Keratinocyte (primary cell): Measurements from ENCODE around the gene SPEF1. TPM values are rescaled to one million over a fixed set of nuclear protein-coding genes. Genes with fewer than 3 reads are reported as not detected.

Experiments
- DNase-seq: peaks from one replicate; pipeline ENCODE4 v3.0.0-alpha.2; 2011; ENCODE audit warnings: low read depth, missing footprints, low spot score
- FAIRE-seq: peaks from 2 replicates; lab custom pipeline; 2011; peaks lifted over from hg19 to GRCh38; lab: Jason Lieb, UNC
- H2AFZ ChIP-seq: 2 replicates; pipeline ENCODE4 v1.6.0; 2012; ENCODE audit warnings: low read length, control low read depth, inconsistent platforms; ENCODE audit not compliant: control insufficient read depth
- H3K27ac ChIP-seq: 2 replicates; pipeline ENCODE4 v1.5.1; 2011; ENCODE audit warnings: low read length; ENCODE audit not compliant: control insufficient read depth, insufficient read depth
- H3K27me3 ChIP-seq: 3 replicates; pipeline ENCODE4 v1.6.0; 2011; ENCODE audit warnings: low read length; ENCODE audit not compliant: control insufficient read depth, insufficient read depth; ENCODE audit errors: extremely low read depth
- H3K36me3 ChIP-seq, 2 experiments: 2 replicates in 1 of 2; 3 replicates in 1 of 2; pipeline ENCODE4 v1.5.1; 2011; ENCODE audit warnings: low read length in 2 of 2, mild to moderate bottlenecking in 1 of 2; ENCODE audit not compliant: control insufficient read depth in 2 of 2, insufficient read depth in 2 of 2; ENCODE audit errors: extremely low read depth in 1 of 2
- H3K4me1 ChIP-seq: 3 replicates; pipeline ENCODE4 v1.5.1; 2011; ENCODE audit warnings: low read length; ENCODE audit not compliant: control insufficient read depth, insufficient read depth; ENCODE audit errors: extremely low read depth
- H3K4me2 ChIP-seq: 3 replicates; pipeline ENCODE4 v1.6.0; 2011; ENCODE audit warnings: low read depth, low read length; ENCODE audit not compliant: control insufficient read depth, insufficient read depth; ENCODE audit errors: extremely low read depth
- H3K4me3 ChIP-seq, 3 experiments: fragments of 200-600 bp in 1 of 3; sonication (generic) in 1 of 3; 2 replicates in 2 of 3; 3 replicates in 1 of 3; pipeline ENCODE4 v1.5.1; 2011 to 2016; ENCODE audit warnings: low read length in 3 of 3, mild to moderate bottlenecking in 3 of 3, control low read depth in 2 of 3, inconsistent platforms in 1 of 3, low read depth in 1 of 3, mixed read lengths in 1 of 3, mixed run types in 1 of 3, moderate library complexity in 1 of 3; ENCODE audit not compliant: control insufficient read depth in 2 of 3, insufficient read depth in 2 of 3; ENCODE audit errors: extremely low read depth in 1 of 3
- H3K79me2 ChIP-seq: 2 replicates; pipeline ENCODE4 v1.6.0; 2012; ENCODE audit warnings: low read length; ENCODE audit not compliant: control insufficient read depth, insufficient read depth
- H3K9ac ChIP-seq: 3 replicates; pipeline ENCODE4 v1.6.0; 2011; ENCODE audit warnings: low read length; ENCODE audit not compliant: control insufficient read depth, insufficient read depth; ENCODE audit errors: extremely low read depth
- H3K9me1 ChIP-seq: 3 replicates; pipeline ENCODE4 v1.6.0; 2011; ENCODE audit warnings: low read length; ENCODE audit not compliant: control insufficient read depth, insufficient read depth; ENCODE audit errors: extremely low read depth
- H3K9me3 ChIP-seq: 2 replicates; pipeline ENCODE4 v1.5.1; 2012; ENCODE audit warnings: low read depth, low read length; ENCODE audit not compliant: control insufficient read depth
- H4K20me1 ChIP-seq: 3 replicates; pipeline ENCODE4 v1.6.0; 2011; ENCODE audit warnings: low read length; ENCODE audit not compliant: control insufficient read depth, insufficient read depth; ENCODE audit errors: extremely low read depth
- EZH2 ChIP-seq: IDR thresholded peaks from one replicate; pipeline ENCODE4 v1.6.1; 2012; ENCODE audit warnings: inconsistent platforms, mild to moderate bottlenecking, low read length, moderate library complexity
- dilution Hi-C: fragments of 300-500 bp; cut with MboI; formaldehyde crosslinking; loops from one replicate; pipeline ENCODE4 v1.7.0; 2020; ENCODE audit warnings: low sequenced_read_pairs; ENCODE audit not compliant: extremely low pct_ligation_motif_present
- polyA plus RNA-seq, 5 experiments: library from polyadenylated mRNA; depleted of rRNA in 3 of 5; stranded (reverse) in 3 of 5; stranded (forward) in 1 of 5; unstranded in 1 of 5; fragments of >200 nt; gene quantifications; 1 replicate in 1 of 5; 2 replicates in 3 of 5; 3 replicates in 1 of 5; pipeline versions ENCODE4 v1.2.1 to v1.2.3, GENCODE V29; 2011 to 2012; ENCODE audit warnings: missing spikeins in 2 of 5, low read depth in 1 of 5, low replicate concordance in 1 of 5
- TF ChIP-seq, protein P1 (sequence below), 3 experiments: IDR thresholded peaks in 1 of 3; conservative IDR thresholded peaks in 1 of 3; optimal IDR thresholded peaks in 1 of 3; 2 replicates in 2 of 3; 3 replicates in 1 of 3; pipeline versions ENCODE3 to v1.5.1; 2011; ENCODE audit warnings: low read length in 3 of 3, mild to moderate bottlenecking in 3 of 3, moderate library complexity in 2 of 3, control low read depth in 1 of 3, inconsistent platforms in 1 of 3; ENCODE audit not compliant: insufficient read depth in 2 of 3; ENCODE audit errors: extremely low read depth in 1 of 3

SPEF1 gene
- polyA plus RNA-seq, 1 donor (not counting 4 experiments of a cell fraction or from before 2014, with no cell fraction given), result 0.07 TPM

DNA sequence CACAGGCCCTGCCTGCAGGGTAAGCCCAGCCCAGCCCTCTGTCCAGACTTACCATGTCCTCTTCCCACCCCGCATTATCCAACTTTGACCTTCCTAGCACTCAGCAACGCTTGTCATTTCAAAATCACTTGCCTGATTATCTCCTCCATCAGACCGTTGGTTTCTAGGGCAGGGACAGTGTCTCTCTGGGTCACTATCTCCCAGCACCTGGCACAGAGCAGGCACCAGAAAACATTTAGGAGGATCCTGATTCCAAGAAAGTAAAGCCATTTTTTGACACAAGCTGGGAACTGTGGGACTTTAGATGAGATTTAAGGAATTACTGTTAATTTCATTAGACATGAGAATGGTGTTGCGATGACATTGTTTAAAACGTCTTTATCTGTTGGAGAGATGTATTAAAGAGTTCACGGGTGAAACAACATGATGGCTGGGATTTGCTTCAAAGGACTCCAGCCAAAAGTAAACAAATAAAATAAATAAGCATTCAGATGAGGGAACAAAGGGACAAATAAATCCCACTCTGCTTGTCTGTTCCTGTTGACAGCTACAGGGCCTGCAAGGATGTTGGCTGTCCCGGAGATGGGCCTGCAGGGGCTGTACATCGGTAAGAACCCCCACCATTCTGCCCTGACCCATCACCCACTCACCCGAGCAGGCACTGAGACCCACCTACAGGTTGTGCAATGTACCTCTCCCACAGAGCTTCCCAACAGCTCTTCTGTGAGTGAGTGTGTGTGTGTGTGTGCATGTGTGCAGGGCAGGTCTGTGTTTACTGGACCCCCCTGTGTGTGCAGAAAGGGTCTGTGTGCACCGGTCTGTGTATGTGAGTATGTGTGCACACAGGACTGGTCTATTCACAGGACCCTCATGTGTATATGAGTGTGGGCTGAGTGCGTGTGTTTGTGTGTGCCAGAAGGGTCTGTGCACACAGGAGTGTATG lies 42.9 kb downstream of the SPEF1 start:
- H3K9ac ChIP-seq, result no peak overlapping the region
- no peak for TF ChIP-seq EZH2
- TF ChIP-seq, protein P1, sequence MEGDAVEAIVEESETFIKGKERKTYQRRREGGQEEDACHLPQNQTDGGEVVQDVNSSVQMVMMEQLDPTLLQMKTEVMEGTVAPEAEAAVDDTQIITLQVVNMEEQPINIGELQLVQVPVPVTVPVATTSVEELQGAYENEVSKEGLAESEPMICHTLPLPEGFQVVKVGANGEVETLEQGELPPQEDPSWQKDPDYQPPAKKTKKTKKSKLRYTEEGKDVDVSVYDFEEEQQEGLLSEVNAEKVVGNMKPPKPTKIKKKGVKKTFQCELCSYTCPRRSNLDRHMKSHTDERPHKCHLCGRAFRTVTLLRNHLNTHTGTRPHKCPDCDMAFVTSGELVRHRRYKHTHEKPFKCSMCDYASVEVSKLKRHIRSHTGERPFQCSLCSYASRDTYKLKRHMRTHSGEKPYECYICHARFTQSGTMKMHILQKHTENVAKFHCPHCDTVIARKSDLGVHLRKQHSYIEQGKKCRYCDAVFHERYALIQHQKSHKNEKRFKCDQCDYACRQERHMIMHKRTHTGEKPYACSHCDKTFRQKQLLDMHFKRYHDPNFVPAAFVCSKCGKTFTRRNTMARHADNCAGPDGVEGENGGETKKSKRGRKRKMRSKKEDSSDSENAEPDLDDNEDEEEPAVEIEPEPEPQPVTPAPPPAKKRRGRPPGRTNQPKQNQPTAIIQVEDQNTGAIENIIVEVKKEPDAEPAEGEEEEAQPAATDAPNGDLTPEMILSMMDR (optimal IDR thresholded peaks at IDR 0.05 in 1 of 3, IDR thresholded peaks at IDR 0.05 in 1 of 3, conservative IDR thresholded peaks at IDR 0.05 in 1 of 3; ENCODE audit: extremely low read depth in 1 of 3, insufficient read depth in 2 of 3, low read length in 3 of 3), result no peak
- DNase-seq (no peak), FAIRE-seq (no peak)
- dilution Hi-C loops, result no loop called here
- no peaks in the 10 kb centered on the region for H3K9me3 ChIP-seq
- H3K4me3 ChIP-seq, result no peak overlapping the region
- H4K20me1 ChIP-seq, result no peaks in the 10 kb centered on the region
- H3K4me2 ChIP-seq, result no peak overlapping the region
- no peaks in the 10 kb centered on the region for H3K4me1 ChIP-seq
- H3K27ac ChIP-seq, result no peak overlapping the region
- H2AFZ ChIP-seq, result no peak overlapping the region
- no peaks in the 10 kb centered on the region for H3K36me3 ChIP-seq
- H3K9me1 ChIP-seq, result no peaks in the 10 kb centered on the region
- H3K79me2 ChIP-seq, result no peaks in the 10 kb centered on the region
- H3K27me3 ChIP-seq, result peaks cover 2% of the 10 kb centered on the region

DNA sequence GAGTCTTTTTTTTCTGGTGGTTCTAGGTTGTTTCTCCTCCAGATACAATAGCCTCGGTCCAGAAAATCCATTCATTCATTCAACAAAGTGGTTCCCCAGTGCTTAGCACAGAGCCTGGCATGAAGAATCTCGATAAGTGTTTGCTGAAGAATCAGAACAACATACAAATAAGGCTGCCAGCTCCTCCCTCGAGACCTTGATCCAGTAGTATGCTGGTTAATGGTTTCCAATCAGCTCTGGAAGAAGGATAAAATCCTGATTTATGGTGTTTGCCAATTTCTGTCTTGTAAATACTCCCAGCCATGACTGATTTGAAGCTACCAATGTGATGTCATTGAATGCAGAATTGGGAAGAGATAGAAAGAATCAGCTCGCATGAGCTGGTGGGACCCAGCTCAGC lies 45.5 kb downstream of the SPEF1 start:
- dilution Hi-C loops, result no loop called here
- H3K27ac ChIP-seq, result no peak overlapping the region
- H3K36me3 ChIP-seq, result no peaks in the 10 kb centered on the region
- H3K4me2 ChIP-seq, result no peak overlapping the region
- no peaks in the 10 kb centered on the region for H3K9me1 ChIP-seq
- H3K4me1 ChIP-seq, result no peaks in the 10 kb centered on the region
- H3K27me3 ChIP-seq, result peaks cover 14% of the 10 kb centered on the region
- no peak overlapping the region for H3K4me3 ChIP-seq
- no peak overlapping the region for H2AFZ ChIP-seq
- no peak overlapping the region for H3K9ac ChIP-seq
- TF ChIP-seq EZH2, result no peak
- TF ChIP-seq, protein P1 (optimal IDR thresholded peaks at IDR 0.05 in 1 of 3, IDR thresholded peaks at IDR 0.05 in 1 of 3, conservative IDR thresholded peaks at IDR 0.05 in 1 of 3; ENCODE audit: extremely low read depth in 1 of 3, insufficient read depth in 2 of 3, low read length in 3 of 3), result no peak
- no peaks in the 10 kb centered on the region for H3K79me2 ChIP-seq
- DNase-seq (no peak), FAIRE-seq (no peak)
- H4K20me1 ChIP-seq, result no peaks in the 10 kb centered on the region
- no peaks in the 10 kb centered on the region for H3K9me3 ChIP-seq
